NCI-H446 treated with DMSO at 0.1 percent for 48 hours (cell line): ENCODE results near the gene PRKD2.

Source experiments
- DNase-seq: peaks from one replicate; lab custom pipeline; 2025; lab: John Stamatoyannopoulos, UW

PRKD2 gene

GRCh38 chr19:46741447-46741846 is 24.5 kb upstream of the PRKD2 start:
- no peak for DNase-seq

- DNase-seq: no peak
Observed at GRCh38 chr19:46739290-46739771, 22.4 kb upstream of the PRKD2 start.

GRCh38 chr19:46737761-46738171 is 20.9 kb upstream of the PRKD2 start:
- no peak for DNase-seq

- no peak for DNase-seq
Observed at GRCh38 chr19:46737298-46737654, 20.4 kb upstream of the PRKD2 start.

GRCh38 chr19:46736531-46737297 is 19.8 kb upstream of the PRKD2 start:
- no peak for DNase-seq

- DNase-seq: no peak
Observed at GRCh38 chr19:46733690-46734292, 16.9 kb upstream of the PRKD2 start.

- no peak for DNase-seq
Observed at GRCh38 chr19:46732966-46733689, 16.2 kb upstream of the PRKD2 start.

- DNase-seq: no peak
Observed at GRCh38 chr19:46732172-46732938, 15.4 kb upstream of the PRKD2 start.

- no peak for DNase-seq
Observed at GRCh38 chr19:46731584-46731983, 14.7 kb upstream of the PRKD2 start.

- no peak for DNase-seq
Observed at GRCh38 chr19:46731007-46731501, 14.1 kb upstream of the PRKD2 start.

GRCh38 chr19:46730595-46730994 is 13.7 kb upstream of the PRKD2 start:
- no peak for DNase-seq

- DNase-seq: no peak
Observed at GRCh38 chr19:46730187-46730586, 13.3 kb upstream of the PRKD2 start.

- DNase-seq: no peak
Observed at GRCh38 chr19:46729696-46730095, 12.8 kb upstream of the PRKD2 start.

- DNase-seq: no peak
Observed at GRCh38 chr19:46728693-46729339, 11.9 kb upstream of the PRKD2 start.

GRCh38 chr19:46728208-46728607 is 11.3 kb upstream of the PRKD2 start:
- no peak for DNase-seq

- no peak for DNase-seq
Observed at GRCh38 chr19:46727757-46728156, 10.8 kb upstream of the PRKD2 start.

- DNase-seq: no peak
Observed at GRCh38 chr19:46726971-46727501, 10.1 kb upstream of the PRKD2 start.

GRCh38 chr19:46726551-46726950 is 9.6 kb upstream of the PRKD2 start:
- DNase-seq: no peak

GRCh38 chr19:46725859-46726393 is 9.0 kb upstream of the PRKD2 start:
- DNase-seq: no peak

- no peak for DNase-seq
Observed at GRCh38 chr19:46725036-46725820, 8.3 kb upstream of the PRKD2 start.
